A673 (cell line): ENCODE measurements around the gene CTSD.

Experiments
- EZH2 ChIP-seq: fragments of 200-600 bp; sonication (generic); IDR thresholded peaks from 2 replicates; pipeline ENCODE4 v1.6.1; 2017; ENCODE audit warnings: borderline replicate concordance, low read depth, mild to moderate bottlenecking, mixed read lengths, antibody characterized with exemption, low read length; ENCODE audit not compliant: poor library complexity, severe bottlenecking
- TF ChIP-seq, protein P1 (sequence below): fragments of 300-800, 200-600 bp; sonication (generic); conservative IDR thresholded peaks from 2 replicates; pipeline ENCODE4 v1.5.1; 2017; ENCODE audit warnings: low read depth, mild to moderate bottlenecking, antibody characterized with exemption, low read length, moderate library complexity, mixed read lengths

DNA sequence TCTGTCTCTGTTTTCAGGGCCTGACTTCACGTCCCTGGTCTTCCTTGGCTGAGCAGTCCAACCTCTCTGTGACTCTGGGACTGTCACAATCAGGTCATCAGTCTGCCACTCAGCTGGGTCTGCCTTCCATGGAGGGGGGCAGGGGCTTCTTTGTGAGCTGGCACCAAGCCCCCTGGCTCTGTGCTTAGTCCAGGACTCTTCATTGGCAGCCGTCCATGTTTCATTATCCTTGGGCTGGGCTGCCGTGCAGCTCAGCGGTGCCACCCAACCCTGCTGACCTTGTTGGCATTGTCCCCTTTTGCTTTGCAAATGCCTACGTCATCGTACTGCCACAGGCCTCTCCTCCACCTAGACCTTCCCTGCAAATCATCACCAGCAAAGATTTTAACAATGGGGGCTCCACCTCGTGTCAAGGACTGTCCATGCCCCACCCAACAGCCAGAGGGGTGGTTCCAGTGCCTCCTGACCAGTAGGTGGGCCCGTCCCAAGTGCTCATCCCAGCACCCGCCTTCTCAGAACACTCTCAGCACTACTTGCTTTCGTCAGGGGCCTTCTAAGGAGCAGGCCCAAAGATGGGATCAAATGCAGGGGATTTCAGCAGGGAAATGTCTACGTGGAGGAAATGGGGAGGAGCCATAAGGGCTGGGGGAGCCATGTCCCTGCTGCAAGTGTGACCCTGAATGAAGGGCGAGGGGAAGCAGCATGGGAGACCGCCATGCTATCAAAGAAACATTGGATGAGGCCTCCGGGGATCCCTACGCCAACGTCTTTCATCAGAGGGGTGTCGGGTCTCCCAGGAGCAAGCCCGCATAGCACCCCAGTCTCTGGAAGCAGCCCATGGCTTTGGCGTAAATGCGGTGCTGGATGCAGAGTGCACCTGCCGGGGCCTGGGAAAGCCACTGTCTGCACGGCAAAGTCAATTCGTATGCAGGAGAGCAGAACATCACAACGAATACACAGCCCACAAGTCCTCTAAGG lies 48.5 kb downstream of the CTSD start:
- TF ChIP-seq, protein P1, sequence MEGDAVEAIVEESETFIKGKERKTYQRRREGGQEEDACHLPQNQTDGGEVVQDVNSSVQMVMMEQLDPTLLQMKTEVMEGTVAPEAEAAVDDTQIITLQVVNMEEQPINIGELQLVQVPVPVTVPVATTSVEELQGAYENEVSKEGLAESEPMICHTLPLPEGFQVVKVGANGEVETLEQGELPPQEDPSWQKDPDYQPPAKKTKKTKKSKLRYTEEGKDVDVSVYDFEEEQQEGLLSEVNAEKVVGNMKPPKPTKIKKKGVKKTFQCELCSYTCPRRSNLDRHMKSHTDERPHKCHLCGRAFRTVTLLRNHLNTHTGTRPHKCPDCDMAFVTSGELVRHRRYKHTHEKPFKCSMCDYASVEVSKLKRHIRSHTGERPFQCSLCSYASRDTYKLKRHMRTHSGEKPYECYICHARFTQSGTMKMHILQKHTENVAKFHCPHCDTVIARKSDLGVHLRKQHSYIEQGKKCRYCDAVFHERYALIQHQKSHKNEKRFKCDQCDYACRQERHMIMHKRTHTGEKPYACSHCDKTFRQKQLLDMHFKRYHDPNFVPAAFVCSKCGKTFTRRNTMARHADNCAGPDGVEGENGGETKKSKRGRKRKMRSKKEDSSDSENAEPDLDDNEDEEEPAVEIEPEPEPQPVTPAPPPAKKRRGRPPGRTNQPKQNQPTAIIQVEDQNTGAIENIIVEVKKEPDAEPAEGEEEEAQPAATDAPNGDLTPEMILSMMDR, result no peak
- no peak for TF ChIP-seq EZH2
